ENCODE measurements around the gene NPB. TPM values are rescaled to one million over a fixed set of nuclear protein-coding genes. Genes with fewer than 3 reads are reported as not detected.

NPB gene
- total and polyA plus RNA-seq, 4 donors, result 0.15 to 0.92 (median 0.55) TPM

DNA sequence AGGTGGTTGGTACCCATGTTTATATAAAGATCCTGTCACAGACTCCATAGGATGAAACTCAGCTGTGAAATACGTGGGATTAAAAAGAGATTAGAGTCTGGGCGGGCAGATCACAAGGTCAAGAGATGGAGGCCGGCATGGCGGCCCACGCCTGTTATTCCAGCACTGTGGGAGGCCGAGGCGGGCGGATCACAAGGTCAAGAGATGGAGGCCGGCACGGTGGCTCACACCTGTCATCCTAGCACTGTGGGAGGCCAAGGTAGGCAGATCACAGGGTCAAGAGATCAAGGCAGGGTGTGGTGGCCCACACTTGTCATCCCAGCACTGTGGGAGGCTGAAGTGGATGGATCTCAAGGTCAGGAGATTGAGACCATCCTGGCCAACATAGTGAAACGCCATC lies 6.6 kb upstream of the NPB start:
- whole genome bisulfite sequencing, result 94% methylated on average over 11 of the region's 11 CpGs
- H3K4me3 ChIP-seq (ENCODE audit: low read depth in 1 of 3, low read length in 3 of 3), result no peak overlapping the region
- H3K4me1 ChIP-seq (ENCODE audit: control insufficient read depth in 4 of 4, insufficient read depth in 4 of 4, low read length in 3 of 4), result peaks cover 3 to 13% (median 10%) of the 10 kb centered on the region in 4 donors
- DNase-seq (ENCODE audit: low spot score), result no peak
- H3K27me3 ChIP-seq (ENCODE audit: control insufficient read depth in 4 of 4, insufficient read depth in 4 of 4, low read length in 3 of 4), result no peaks in the 10 kb centered on the region
- no peak overlapping the region for H3K27ac ChIP-seq (ENCODE audit: low read depth in 1 of 2, low read length in 2 of 2)
- no peak overlapping the region for H3K9ac ChIP-seq (ENCODE audit: low read depth in 1 of 2, low read length in 2 of 2)
- TF ChIP-seq RAD21 (IDR thresholded peaks at IDR 0.05) (no peak), FOXA2 (IDR thresholded peaks at IDR 0.05) (no peak)
- peaks cover 6 to 37% (median 7%) of the 10 kb centered on the region in 4 donors for H3K36me3 ChIP-seq (ENCODE audit: control insufficient read depth in 4 of 4, insufficient read depth in 3 of 4, low read depth in 1 of 4, low read length in 3 of 4)
- H3K9me3 ChIP-seq (ENCODE audit: control insufficient read depth in 4 of 4, low read length in 3 of 4), result no peaks in the 10 kb centered on the region

GRCh38 chr17:81898029-81898866 lies 3.8 kb upstream of the NPB start:
- DNase-seq (ENCODE audit: low spot score), result no peak
- TF ChIP-seq, protein P1, sequence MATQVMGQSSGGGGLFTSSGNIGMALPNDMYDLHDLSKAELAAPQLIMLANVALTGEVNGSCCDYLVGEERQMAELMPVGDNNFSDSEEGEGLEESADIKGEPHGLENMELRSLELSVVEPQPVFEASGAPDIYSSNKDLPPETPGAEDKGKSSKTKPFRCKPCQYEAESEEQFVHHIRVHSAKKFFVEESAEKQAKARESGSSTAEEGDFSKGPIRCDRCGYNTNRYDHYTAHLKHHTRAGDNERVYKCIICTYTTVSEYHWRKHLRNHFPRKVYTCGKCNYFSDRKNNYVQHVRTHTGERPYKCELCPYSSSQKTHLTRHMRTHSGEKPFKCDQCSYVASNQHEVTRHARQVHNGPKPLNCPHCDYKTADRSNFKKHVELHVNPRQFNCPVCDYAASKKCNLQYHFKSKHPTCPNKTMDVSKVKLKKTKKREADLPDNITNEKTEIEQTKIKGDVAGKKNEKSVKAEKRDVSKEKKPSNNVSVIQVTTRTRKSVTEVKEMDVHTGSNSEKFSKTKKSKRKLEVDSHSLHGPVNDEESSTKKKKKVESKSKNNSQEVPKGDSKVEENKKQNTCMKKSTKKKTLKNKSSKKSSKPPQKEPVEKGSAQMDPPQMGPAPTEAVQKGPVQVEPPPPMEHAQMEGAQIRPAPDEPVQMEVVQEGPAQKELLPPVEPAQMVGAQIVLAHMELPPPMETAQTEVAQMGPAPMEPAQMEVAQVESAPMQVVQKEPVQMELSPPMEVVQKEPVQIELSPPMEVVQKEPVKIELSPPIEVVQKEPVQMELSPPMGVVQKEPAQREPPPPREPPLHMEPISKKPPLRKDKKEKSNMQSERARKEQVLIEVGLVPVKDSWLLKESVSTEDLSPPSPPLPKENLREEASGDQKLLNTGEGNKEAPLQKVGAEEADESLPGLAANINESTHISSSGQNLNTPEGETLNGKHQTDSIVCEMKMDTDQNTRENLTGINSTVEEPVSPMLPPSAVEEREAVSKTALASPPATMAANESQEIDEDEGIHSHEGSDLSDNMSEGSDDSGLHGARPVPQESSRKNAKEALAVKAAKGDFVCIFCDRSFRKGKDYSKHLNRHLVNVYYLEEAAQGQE (IDR thresholded peaks at IDR 0.05), result no peak
- no peak for TF ChIP-seq GABPA (IDR thresholded peaks at IDR 0.05 in 1 of 2, conservative IDR thresholded peaks at IDR 0.05 in 1 of 2)
- H3K36me3 ChIP-seq (ENCODE audit: control insufficient read depth in 4 of 4, insufficient read depth in 3 of 4, low read depth in 1 of 4, low read length in 3 of 4), result peaks cover 6 to 37% (median 7%) of the 10 kb centered on the region in 4 donors
- H3K9ac ChIP-seq (ENCODE audit: low read depth in 1 of 2, low read length in 2 of 2), result no peak overlapping the region
- no peaks in the 10 kb centered on the region for H3K27me3 ChIP-seq (ENCODE audit: control insufficient read depth in 4 of 4, insufficient read depth in 4 of 4, low read length in 3 of 4)
- no peaks in the 10 kb centered on the region for H3K9me3 ChIP-seq (ENCODE audit: control insufficient read depth in 4 of 4, low read length in 3 of 4)
- no peak overlapping the region for H3K27ac ChIP-seq (ENCODE audit: low read depth in 1 of 2, low read length in 2 of 2)
- peaks cover 2 to 19% (median 12%) of the 10 kb centered on the region in 4 donors for H3K4me1 ChIP-seq (ENCODE audit: control insufficient read depth in 4 of 4, insufficient read depth in 4 of 4, low read length in 3 of 4)
- WGBS, result 94% methylated on average over 19 of the region's 19 CpGs
- H3K4me3 ChIP-seq (ENCODE audit: low read depth in 1 of 3, low read length in 3 of 3), result no peak overlapping the region

DNA sequence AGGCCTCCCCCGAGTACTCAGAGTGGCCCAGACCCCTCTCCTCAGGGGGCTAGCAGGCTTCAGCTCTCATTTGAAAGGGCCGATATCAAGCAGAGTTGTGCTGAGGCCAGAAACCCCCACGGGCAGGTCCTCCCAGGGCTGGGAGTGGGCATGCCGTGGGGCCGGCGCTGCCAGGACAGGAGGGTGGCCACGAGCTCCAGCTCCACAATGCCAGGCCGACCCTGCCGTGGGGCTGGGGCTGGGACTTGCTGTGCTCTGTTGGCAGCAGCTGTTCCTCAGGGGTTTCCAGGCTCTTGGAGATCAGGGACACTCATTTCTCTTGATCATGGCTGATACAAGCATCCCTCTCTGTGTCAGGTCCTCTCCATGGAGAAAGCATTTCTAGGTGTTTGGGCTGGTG lies 3.2 kb upstream of the NPB start:
- H3K27me3 ChIP-seq (ENCODE audit: control insufficient read depth in 4 of 4, insufficient read depth in 4 of 4, low read length in 3 of 4), result no peaks in the 10 kb centered on the region
- H3K36me3 ChIP-seq (ENCODE audit: control insufficient read depth in 4 of 4, insufficient read depth in 3 of 4, low read depth in 1 of 4, low read length in 3 of 4), result peaks cover 6 to 37% (median 7%) of the 10 kb centered on the region in 4 donors
- H3K9me3 ChIP-seq (ENCODE audit: control insufficient read depth in 4 of 4, low read length in 3 of 4), result no peaks in the 10 kb centered on the region
- peaks cover 2 to 23% (median 12%) of the 10 kb centered on the region in 4 donors for H3K4me1 ChIP-seq (ENCODE audit: control insufficient read depth in 4 of 4, insufficient read depth in 4 of 4, low read length in 3 of 4)
- H3K27ac ChIP-seq (ENCODE audit: low read depth in 1 of 2, low read length in 2 of 2), result no peak overlapping the region
- TF ChIP-seq GABPA (IDR thresholded peaks at IDR 0.05 in 1 of 2, conservative IDR thresholded peaks at IDR 0.05 in 1 of 2) (no peak), HNF4G (IDR thresholded peaks at IDR 0.05) (no peak), SP1 (IDR thresholded peaks at IDR 0.05) (no peak), RXRA (IDR thresholded peaks at IDR 0.05) (no peak), FOXA2 (IDR thresholded peaks at IDR 0.05) (no peak), NR2F2 (IDR thresholded peaks at IDR 0.05) (no peak), TAF1 (conservative IDR thresholded peaks at IDR 0.05) (no peak)
- WGBS, result 94% methylated on average over 9 of the region's 9 CpGs
- DNase-seq (ENCODE audit: low spot score), result no peak
- H3K4me3 ChIP-seq (ENCODE audit: low read depth in 1 of 3, low read length in 3 of 3), result no peak overlapping the region
- no peak overlapping the region for H3K9ac ChIP-seq (ENCODE audit: low read depth in 1 of 2, low read length in 2 of 2)

Measured in liver (tissue), 9 donors.